LNCaP clone FGC (cell line): ENCODE results near the gene C22orf23.
A peak's percentile ranks its signal among the peaks of the same experiment; 100 is the strongest.

Experiments used
- DNase-seq: peaks from one replicate; pipeline ENCODE4 v3.0.0-alpha.2; 2011; ENCODE audit warnings: low read depth
- H3K4me3 ChIP-seq: 2 replicates; pipeline ENCODE4 v1.5.1; 2011; ENCODE audit warnings: mild to moderate bottlenecking, low read depth, low read length, control low read depth
- TF ChIP-seq, protein P1 (sequence below): IDR thresholded peaks from 2 replicates; pipeline ENCODE4 v1.5.1; 2012; ENCODE audit warnings: mild to moderate bottlenecking; ENCODE audit not compliant: control insufficient read depth, insufficient read depth; ENCODE audit errors: extremely low read depth

Gene C22orf23

DNA sequence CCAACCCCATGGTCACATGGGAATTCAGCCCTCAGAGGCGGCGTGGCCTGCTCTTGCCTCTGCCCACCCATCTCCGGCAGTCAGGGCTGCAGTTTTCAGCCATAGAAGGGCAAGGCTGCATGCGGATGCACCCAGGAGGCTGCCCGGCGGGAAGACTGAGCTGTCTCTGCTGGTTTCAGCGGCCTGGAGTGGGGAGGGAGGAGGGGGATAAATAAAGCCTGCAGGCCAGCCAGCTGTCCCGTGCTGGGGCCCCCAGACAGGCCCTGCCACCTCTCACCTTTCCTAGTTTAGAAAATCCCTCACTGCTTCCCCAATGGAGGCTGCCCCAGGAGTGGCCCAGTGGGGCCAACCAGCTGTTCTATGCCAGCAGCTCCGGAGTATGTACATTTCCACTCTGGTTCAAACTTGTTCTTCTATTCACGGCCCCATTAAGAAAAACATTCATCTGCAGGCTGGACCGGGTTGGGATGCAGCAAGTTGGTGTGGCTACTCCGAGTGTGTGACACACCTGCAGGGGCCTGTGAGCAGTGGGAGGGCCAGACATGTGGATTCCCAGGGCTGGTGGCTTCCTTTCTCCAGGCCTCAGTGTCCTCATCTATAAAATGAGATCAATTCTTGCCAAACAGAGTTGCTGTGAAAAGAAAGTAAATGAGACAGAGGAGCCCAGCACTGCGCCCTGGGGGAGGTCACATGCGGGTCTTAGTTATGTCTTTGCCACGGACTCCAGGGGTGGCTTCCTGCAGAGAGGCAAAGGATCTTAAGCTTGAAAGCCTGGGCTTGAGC lies 42.3 kb downstream of the C22orf23 start:
- no peak for DNase-seq
- TF ChIP-seq, protein P1, sequence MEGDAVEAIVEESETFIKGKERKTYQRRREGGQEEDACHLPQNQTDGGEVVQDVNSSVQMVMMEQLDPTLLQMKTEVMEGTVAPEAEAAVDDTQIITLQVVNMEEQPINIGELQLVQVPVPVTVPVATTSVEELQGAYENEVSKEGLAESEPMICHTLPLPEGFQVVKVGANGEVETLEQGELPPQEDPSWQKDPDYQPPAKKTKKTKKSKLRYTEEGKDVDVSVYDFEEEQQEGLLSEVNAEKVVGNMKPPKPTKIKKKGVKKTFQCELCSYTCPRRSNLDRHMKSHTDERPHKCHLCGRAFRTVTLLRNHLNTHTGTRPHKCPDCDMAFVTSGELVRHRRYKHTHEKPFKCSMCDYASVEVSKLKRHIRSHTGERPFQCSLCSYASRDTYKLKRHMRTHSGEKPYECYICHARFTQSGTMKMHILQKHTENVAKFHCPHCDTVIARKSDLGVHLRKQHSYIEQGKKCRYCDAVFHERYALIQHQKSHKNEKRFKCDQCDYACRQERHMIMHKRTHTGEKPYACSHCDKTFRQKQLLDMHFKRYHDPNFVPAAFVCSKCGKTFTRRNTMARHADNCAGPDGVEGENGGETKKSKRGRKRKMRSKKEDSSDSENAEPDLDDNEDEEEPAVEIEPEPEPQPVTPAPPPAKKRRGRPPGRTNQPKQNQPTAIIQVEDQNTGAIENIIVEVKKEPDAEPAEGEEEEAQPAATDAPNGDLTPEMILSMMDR, result no peak
- H3K4me3 ChIP-seq, result no peak overlapping the region

DNA sequence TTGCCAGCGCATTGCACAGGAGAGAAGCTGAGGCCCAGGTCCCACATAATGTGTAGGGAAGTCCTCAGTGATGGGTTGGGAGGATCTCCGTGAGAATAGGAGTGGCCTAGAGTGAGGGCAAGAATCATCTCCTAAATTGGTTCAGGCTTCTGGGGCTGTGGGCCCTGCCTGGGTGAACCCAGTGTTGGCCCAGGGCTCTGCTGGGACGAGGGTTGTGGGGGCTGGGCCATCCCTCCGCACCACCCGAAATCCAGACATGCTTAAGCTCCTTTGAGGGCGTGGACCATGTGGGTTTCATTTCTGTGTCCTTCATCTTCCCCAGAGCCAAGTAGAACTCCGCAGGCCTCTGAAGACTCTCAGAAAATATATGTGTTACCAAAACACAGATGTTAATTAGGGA lies 43.6 kb downstream of the C22orf23 start:
- TF ChIP-seq, protein P1, result no peak
- DNase-seq, result no peak
- H3K4me3 ChIP-seq, result no peak overlapping the region

DNA sequence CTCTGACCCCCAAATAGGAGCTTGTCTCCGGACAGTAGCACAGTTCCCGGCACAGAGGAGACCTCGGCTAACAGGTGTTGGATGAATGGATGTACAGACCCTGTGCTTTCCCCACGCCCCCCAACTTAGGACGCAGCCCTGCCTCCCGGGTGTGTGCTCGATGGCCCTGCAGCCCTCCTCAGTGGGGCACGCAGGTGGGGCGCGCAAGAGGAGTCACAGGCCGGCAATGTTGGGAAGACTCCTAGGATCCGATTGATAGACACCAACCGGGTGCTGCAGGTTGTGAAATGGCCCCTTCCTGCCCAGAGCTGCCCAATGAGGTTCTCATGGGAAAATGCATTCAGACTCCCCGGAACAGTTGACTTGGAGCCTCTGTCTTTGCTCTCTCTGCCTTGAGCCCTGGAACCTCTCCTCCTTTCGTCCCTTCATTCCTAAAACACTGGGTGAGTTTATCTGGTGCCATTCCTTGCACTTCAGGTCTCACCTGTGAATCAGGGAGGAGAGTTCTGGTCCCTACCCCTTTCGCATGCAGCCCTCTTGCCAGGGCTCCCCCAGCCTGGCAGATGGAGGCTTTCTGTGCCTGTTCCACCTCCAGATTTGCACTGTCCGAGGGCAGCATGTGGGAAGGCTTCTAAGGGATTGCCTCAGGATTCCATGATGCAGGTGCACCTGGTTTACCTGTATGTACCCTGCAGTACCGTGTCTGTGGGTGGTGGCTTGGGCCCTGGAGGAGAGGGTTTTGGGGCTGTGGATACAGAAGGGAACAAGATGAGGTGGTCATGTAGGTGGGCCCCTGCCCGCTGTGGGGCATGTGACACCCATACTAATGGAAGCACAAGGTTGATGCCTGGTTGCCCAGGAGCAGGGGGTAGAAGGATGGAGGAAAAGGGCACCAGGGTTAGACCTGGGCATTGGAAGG lies 46.1 kb downstream of the C22orf23 start:
- no peak for DNase-seq
- H3K4me3 ChIP-seq, result peak overlapping the region; percentile 58
- TF ChIP-seq, protein P1, result no peak

DNA sequence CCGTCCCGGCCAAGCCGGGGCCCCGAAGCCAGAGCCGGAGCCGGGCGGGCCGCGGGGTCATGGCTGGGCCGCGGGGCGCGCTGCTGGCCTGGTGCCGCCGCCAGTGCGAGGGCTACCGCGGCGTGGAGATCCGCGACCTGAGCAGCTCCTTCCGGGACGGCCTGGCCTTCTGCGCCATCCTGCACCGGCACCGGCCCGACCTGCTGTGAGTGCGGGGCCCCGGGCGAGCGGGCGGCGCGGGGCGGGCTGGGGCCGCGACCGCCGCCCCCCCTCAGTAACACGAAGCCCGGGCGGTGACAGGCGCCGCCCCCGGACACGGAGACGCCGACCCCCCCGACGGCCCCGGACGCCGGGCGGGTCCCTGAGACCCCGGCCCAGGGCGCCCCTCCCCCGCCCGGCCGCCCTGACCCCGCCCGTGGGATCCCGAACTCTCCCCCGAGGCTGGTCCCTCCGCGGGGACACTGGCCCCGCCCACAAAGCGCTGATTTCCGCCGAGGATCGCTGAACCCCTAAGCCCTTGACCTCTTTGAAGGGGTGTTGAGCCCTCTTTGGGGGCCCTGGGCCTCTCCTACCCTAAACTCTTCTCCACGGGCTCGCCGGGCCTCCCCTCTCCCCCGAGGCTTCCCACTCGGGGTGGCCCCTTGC lies 46.9 kb downstream of the C22orf23 start:
- H3K4me3 ChIP-seq, result peak overlapping the region; percentile 58
- TF ChIP-seq, protein P1, result no peak
- DNase-seq, result no peak

DNA sequence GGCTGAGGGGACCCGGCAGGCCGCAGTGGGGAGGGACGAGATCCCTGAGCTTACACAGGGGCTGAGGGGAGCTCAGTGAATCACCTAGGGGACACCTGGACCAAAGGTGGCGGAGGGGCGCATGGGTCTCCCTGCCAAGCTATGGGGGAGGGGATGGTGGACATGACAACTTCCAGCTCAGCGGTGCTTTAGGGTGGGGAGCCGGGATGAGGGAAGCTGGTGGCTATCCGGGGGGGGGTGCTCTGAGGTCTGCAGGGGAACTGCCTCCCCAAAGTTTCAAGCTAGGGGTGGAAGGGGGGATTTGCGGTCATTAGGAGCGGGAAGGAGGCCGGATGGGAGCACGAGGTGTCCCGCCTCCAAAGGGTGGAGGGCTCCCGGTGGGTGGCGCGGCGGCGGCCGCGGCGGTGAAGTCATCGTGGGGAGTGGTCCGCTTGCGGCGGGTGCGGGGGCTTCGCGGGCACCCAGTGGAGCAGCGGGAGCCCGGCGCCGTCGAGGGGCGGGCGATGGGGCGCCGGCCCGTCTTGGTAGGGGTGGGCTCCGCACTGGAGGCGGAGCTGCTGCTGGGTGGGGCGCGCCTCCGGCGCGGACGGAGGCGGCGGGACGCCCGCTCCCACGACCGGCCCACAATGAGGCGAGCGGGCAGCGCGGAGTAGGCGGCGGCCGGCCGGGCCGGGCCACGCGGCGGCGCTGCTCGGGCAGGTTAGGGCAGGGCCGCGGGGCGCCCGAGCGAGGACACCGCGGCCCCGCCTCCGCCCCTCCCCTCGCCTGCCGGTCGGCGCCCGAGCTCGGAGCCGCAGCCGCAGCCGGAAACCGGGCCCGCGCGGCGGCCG lies 47.7 kb downstream of the C22orf23 start, which contains the start of gene MICALL1:
Gene MICALL1, plus strand, starts transcription at position 764 of the 830 bp plus-strand sequence. CDS start 126 bp downstream, outside the sequence.
- H3K4me3 ChIP-seq, result peak within 1 kb of the TSS; percentile 58
- TF ChIP-seq, protein P1, result peak; percentile 71
- no peak for DNase-seq
